Measurements from ENCODE around the gene SEC62.

DNA sequence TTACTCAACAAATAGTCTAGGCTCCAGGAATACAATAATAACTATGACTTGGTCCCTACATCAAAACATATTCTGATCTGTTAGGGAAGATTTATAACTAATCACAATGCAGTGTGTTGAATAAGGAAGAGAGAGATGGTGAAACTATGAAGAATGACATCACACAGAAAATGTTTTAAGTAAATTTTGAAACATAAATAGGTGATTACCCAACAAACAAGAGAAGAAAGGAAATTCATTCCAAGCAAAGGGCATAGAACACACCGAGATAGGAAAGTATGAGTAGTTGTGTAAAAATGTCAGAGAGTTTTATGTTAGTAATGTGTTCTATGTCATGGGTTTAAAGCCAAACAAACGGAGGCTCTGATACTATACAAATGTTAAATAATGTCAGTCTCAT is 13.4 kb downstream of the SEC62 start:
- TF ChIP-seq CTCF (IDR thresholded peaks at IDR 0.05; ENCODE audit: low read depth, low read length) = no peak
- TF ChIP-seq POLR2A (IDR thresholded peaks at IDR 0.05; ENCODE audit: extremely low read depth, insufficient read length) = no peak
- no peak for TF ChIP-seq MYC (IDR thresholded peaks at IDR 0.05; ENCODE audit: low read depth, low read length)
- TF ChIP-seq, protein P1, sequence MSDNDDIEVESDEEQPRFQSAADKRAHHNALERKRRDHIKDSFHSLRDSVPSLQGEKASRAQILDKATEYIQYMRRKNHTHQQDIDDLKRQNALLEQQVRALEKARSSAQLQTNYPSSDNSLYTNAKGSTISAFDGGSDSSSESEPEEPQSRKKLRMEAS (IDR thresholded peaks at IDR 0.05; ENCODE audit: low read depth, low read length) = no peak

Measured in NB4 (cell line).